HAP-1 (cell line): ENCODE data around the gene PSPN.
A peak's percentile ranks its signal among the peaks of the same experiment; 100 is the strongest.
"Not testable (repeated sequence)": the region's sequence is repeated elsewhere in the genome, so short reads cannot be mapped to it uniquely, and the experiment has no call there.

ENCODE experiments used
- DNase-seq, 2 experiments: peaks; one replicate each; pipeline ENCODE4 v3.0.0-alpha.2; 2016 to 2020; ENCODE audit warnings: low spot score in 2 of 2
- H3K27me3 ChIP-seq: fragments of 250-450 bp; sonication (Bioruptor Pico); 2 replicates; pipeline ENCODE4 v1.5.1; 2020; ENCODE audit warnings: low read depth, mild to moderate bottlenecking, moderate library complexity
- H3K36me3 ChIP-seq: fragments of 250-450 bp; sonication (Bioruptor Pico); replicated peaks from 2 replicates; pipeline ENCODE4 v1.5.1; 2020; ENCODE audit warnings: mild to moderate bottlenecking
- H3K4me1 ChIP-seq: fragments of 250-450 bp; sonication (Bioruptor Pico); 2 replicates; pipeline ENCODE4 v1.5.1; 2020; ENCODE audit warnings: mild to moderate bottlenecking
- H3K4me3 ChIP-seq: fragments of 250-450 bp; sonication (Bioruptor Pico); 2 replicates; pipeline ENCODE4 v1.5.1; 2020; ENCODE audit warnings: mild to moderate bottlenecking, moderate library complexity
- H3K9me3 ChIP-seq: fragments of 250-450 bp; sonication (Bioruptor Pico); 2 replicates; pipeline ENCODE4 v1.5.1; 2020; ENCODE audit warnings: mild to moderate bottlenecking, moderate library complexity
- in situ Hi-C: fragments of 300-500 bp; cut with MboI; formaldehyde crosslinking; loops from 3 replicates; pipeline ENCODE4 v1.14.3; 2020; ENCODE audit warnings: low sequenced_read_pairs, inconsistent platforms, mixed read lengths

Gene PSPN

DNA sequence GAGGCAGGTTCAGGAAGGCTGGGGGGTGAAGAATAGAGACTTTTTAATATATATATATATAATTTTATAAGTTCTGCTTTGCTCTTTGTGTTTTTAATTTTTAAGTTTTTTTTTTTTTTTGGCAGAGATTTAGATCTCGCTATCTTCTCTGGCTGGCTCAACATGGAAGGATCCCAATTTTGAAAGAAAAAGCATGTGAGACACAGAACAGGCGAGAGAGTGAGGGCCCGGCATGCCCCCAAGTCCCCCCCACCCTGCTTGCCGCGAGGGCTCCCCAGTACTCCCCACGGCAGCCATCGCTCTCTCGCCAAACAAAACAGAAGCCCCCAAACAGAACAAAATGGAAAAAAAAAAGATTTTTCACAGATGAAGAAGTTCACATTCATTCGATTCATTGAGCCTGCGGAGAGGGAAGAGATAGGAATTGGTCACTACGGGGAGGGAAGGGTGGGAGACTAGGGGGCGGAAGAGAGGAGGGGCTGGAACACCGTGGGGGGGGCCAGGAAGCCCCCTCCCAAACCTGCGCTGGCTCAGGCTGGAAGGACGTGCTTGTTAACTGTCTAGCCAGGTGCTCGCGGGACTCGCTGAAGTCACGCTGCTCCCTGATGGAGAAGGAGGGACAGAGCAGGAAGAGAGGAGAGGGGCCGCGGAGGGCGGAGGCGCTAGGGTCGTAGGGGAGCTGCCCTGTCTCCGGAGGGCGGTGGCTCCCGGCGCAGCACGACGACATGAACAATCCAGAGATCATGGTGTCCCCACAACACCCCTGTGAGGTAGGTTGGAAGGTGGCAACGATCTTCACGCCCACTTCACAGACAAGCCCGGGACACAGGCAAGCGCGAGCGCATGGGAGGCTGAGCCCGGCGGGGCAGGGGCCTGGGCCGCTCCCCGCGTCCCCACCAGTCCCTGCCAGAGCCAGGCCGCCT lies 38.2 kb upstream of the PSPN start:
- in situ Hi-C loops = no loop called here
- Histone ChIP-seq H3K4me1 (no peaks in the 10 kb centered on the region), H3K4me3 (no peak overlapping the region), H3K36me3 (peaks cover 48% of the 10 kb centered on the region), H3K9me3 (no peaks in the 10 kb centered on the region), H3K27me3 (no peaks in the 10 kb centered on the region)
- no peak for DNase-seq

DNA sequence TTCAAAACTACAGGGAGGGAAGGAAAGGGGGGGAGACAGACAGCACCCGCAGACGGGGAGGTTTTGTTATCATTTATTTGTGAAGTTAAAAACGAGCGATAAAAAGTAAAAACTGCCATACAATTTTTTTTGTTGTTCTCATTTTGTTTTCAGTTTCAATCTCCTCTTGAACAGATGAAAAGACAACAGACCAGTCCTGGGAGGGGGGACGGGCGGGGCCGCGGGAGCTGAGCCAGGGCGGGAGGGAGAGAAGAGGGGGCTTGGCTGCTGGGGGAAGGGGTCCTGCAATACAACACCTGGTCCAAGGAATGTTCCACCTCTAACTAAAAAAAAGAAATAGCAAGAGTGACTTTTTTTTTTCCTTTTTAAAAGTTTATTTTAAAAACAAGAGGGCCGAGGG lies 37.6 kb upstream of the PSPN start:
- H3K36me3 ChIP-seq = peaks cover 41% of the 10 kb centered on the region
- in situ Hi-C loops = no loop called here
- no peaks in the 10 kb centered on the region for H3K4me1 ChIP-seq
- H3K27me3 ChIP-seq = no peaks in the 10 kb centered on the region
- no peaks in the 10 kb centered on the region for H3K9me3 ChIP-seq
- no peak for DNase-seq
- H3K4me3 ChIP-seq = no peak overlapping the region

DNA sequence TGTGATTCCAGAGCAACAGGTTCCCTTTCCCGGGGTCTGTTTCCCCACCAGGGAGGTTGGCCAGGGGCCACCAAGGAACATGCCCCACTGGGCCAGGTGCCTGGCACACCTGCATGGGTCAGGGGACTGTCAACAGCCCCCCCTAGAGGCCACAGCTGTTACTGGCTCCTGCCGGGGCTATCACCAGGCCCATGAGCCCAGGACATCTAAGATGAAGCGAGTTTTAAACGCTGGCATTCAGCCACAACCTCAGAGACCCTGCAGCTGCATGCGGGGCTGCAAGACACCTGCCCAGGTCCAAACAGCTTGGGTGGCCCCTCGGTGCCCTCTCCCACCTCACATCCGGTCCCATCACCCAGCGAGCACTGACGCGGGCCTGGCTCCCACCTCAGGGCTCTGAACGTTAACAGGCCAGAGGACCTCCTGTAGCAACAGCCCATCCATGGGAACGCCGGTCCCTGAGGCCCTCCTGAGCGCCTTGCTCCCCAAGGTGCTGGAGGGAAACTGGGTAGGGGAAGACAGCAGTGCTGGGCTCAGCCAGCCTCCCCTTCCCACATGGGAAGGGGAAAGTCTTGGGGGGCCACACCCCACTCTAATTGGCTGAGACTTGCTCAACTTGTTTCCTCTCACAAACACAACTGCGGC lies 36.8 kb upstream of the PSPN start:
- no peak overlapping the region for H3K4me3 ChIP-seq
- H3K36me3 ChIP-seq = peaks cover 34% of the 10 kb centered on the region
- DNase-seq = peak in 1 of 2 experiments; percentile 70
- no peaks in the 10 kb centered on the region for H3K27me3 ChIP-seq
- no peaks in the 10 kb centered on the region for H3K9me3 ChIP-seq
- in situ Hi-C loops = no loop called here
- H3K4me1 ChIP-seq = no peaks in the 10 kb centered on the region

- DNase-seq = no peak
- no peaks in the 10 kb centered on the region for H3K27me3 ChIP-seq
- H3K36me3 ChIP-seq = peaks cover 29% of the 10 kb centered on the region
- no peaks in the 10 kb centered on the region for H3K9me3 ChIP-seq
- no peak overlapping the region for H3K4me3 ChIP-seq
- in situ Hi-C loops = no loop called here
- H3K4me1 ChIP-seq = no peaks in the 10 kb centered on the region
These were observed 36.3 kb upstream of the PSPN start for GRCh38 chr19:6412061-6412446.

GRCh38 chr19:6409346-6409745 lies 33.6 kb upstream of the PSPN start:
- H3K4me1 ChIP-seq = no peaks in the 10 kb centered on the region
- H3K4me3 ChIP-seq = no peak overlapping the region
- H3K36me3 ChIP-seq = peaks cover 4% of the 10 kb centered on the region
- H3K27me3 ChIP-seq = no peaks in the 10 kb centered on the region
- DNase-seq = no peak
- no peaks in the 10 kb centered on the region for H3K9me3 ChIP-seq
- in situ Hi-C loops = no loop called here

DNA sequence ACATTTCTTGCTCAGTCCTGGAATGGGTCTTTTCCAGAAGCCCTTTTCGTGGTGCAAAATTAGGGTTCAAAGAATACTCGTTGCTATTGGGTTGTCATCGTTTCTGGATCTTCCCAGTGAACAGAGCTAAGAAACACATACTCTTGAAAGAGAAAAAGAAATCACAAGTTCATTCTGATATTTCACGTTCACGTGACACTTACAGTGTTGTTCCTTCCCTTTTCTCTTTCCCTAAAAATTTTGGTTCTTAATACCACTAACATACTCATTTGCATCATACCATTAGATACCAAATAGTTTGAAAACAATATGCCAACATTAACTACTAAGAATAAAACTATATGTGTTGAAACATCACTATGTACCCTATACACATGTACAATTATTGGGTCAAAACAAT lies 30.7 kb upstream of the PSPN start:
- no peaks in the 10 kb centered on the region for H3K9me3 ChIP-seq
- H3K27me3 ChIP-seq = no peaks in the 10 kb centered on the region
- DNase-seq = no peak
- no peaks in the 10 kb centered on the region for H3K36me3 ChIP-seq
- H3K4me3 ChIP-seq = no peak overlapping the region
- H3K4me1 ChIP-seq = no peaks in the 10 kb centered on the region
- in situ Hi-C loops = no loop called here

DNA sequence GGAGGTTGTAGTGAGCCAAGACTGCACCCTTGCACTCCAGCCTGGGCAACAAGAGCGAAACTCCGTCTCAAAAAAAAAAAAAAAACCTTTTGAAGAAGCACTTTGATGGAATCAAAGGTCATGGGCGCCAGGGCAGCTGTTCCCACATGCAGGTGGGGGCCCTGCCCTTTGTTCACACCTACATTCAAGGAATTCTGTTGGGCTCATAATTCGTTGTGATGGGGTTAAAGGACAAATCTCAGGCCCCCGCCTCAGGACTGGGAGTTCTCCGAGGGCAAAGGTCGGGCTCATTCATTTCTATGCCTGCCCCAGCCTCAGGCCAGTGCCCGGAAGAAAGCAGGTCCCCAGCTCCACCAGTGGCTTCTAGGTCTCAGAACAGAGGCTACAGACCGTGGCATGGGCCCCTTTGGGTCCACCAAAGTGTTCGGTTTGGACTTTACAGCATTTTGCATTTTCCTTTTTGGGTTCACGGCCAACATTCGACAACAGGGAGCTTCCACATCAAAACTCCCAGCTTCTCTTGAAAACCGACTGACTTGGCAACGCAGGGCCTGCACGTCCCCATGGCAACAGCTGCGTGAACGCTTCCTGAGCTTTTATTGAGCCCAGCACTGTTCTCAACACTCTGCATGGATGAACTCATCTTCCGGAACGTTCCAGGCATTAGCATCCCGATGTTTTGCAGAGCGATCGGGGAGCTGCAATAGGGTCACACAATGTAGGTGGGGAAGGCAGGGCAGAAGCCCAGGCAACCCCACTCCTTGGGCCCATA lies 27.3 kb upstream of the PSPN start:
- no peaks in the 10 kb centered on the region for H3K4me1 ChIP-seq
- no peak for DNase-seq
- H3K27me3 ChIP-seq = no peaks in the 10 kb centered on the region
- H3K9me3 ChIP-seq = no peaks in the 10 kb centered on the region
- in situ Hi-C loops = no loop called here
- no peak overlapping the region for H3K4me3 ChIP-seq
- no peaks in the 10 kb centered on the region for H3K36me3 ChIP-seq

DNA sequence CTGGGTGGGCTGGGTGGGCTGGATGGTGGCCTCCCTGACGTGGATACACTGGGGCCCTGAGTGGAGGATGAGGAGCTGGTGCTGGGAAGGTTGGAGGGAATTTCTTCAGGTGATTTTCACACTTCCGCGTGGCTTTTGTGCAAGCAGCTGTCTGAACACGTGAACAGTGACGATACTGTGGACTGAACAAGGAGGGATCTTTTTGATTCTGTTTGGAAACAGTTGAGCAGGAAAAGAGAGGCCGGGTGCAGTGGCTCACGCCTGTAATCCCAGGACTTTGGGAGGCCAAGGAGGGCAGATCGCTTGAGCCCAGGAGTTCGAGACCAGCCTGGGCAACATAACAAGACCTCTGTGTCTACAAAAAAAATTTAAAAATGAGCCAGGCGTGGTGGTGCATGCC lies 26.3 kb upstream of the PSPN start:
- in situ Hi-C loops = no loop called here
- H3K36me3 ChIP-seq = no peaks in the 10 kb centered on the region
- no peak for DNase-seq
- H3K27me3 ChIP-seq = no peaks in the 10 kb centered on the region
- no peaks in the 10 kb centered on the region for H3K4me1 ChIP-seq
- no peaks in the 10 kb centered on the region for H3K9me3 ChIP-seq
- H3K4me3 ChIP-seq = no peak overlapping the region

DNA sequence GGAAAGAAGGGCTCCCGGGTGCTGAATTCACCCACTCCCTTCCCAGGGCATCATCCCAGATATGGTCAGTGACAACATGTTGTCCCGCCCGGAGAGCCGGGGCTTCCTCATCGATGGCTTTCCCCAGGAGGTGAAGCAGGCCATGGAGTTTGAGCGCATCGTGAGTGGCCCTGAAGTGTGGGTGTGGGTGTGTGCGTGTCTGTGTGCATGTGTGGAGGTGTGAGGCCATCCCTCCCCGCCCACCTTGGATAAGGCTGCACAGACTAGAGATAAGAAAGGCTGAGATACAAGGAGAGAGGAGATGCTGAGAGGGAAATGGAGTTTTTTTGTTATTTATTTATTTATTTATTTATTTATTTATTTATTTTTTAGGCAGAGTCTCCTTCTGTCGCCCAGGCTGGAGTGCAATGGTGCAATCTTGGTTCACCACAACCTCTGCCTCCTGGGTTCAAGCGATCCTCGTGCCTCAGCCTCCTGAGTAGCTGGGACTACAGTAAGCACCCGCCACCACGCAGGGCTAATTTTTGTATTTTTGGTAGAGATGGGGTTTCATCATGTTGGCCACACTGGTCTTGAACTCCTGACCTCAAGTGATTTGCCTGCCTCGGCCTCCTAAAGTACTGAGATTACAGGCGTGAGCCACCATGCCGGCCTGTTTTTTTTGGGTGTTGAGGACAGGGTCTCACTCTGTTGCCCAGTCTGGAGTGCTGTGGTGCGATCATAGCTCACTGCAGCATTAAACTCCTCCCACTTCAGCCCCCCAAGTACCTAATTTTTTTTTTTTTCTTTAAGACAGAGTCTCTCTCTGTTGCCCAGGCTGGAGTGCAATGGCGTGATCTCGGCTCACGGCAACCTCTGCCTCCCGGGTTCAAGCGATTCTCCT lies 24.6 kb upstream of the PSPN start:
- DNase-seq, H3K9me3 ChIP-seq, H3K4me1 ChIP-seq, H3K4me3 ChIP-seq, H3K27me3 ChIP-seq, in situ Hi-C loops, H3K36me3 ChIP-seq: not testable (repeated sequence)

DNA sequence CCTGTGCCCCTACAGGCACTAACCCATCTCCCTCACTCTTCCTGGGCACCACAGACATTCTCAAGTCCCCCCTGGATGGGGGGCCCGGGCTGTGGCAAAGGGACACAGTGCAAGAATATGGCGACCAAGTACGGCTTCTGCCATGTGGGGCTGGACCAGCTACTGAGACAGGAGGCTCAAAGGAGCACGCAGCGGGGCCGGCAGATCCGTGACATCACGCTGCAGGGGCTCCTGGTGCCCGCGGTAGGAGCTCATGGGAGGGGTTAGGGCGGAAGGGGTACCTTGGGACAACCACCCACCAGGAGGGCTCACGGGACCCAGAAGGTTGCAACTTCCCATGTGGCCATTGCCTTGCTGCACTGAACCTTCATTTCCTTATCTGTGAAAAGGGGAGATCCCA lies 20.6 kb upstream of the PSPN start:
- DNase-seq = no peak
- H3K4me3 ChIP-seq = no peak overlapping the region
- no peaks in the 10 kb centered on the region for H3K9me3 ChIP-seq
- no peaks in the 10 kb centered on the region for H3K27me3 ChIP-seq
- 0 out of 2 replicates have a peak, but pooled peaks cover 3% of the 10 kb centered on the region for H3K36me3 ChIP-seq
- in situ Hi-C loops = no loop called here
- H3K4me1 ChIP-seq = peaks cover 10% of the 10 kb centered on the region

DNA sequence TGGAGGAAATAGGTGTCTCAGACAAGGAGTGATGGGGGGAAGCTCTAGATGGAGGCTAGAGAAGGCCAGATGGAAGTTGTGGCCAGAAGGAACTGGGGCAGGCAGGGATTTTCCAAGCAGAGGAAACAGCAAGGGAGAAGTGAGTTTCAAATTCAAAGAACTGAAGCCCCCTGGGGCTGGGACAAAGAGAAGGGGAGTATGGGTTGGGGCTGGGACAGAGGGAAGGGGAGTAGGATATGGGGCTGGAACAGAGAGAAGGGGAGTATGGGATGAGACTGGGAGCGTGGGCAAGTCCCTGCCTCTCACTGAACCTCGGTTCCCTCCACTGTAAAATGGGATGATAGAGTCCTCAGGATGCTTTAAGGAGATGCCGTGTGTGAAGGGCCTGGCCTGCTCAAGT lies 19.1 kb upstream of the PSPN start:
- Histone ChIP-seq H3K4me1 (peaks cover 10% of the 10 kb centered on the region), H3K4me3 (no peak overlapping the region), H3K27me3 (no peaks in the 10 kb centered on the region), H3K36me3 (peaks cover 12% of the 10 kb centered on the region), H3K9me3 (no peaks in the 10 kb centered on the region)
- in situ Hi-C loops = no loop called here
- no peak for DNase-seq

- no peaks in the 10 kb centered on the region for H3K9me3 ChIP-seq
- H3K4me1 ChIP-seq = peaks cover 10% of the 10 kb centered on the region
- peak overlapping the region; percentile 91 for H3K4me3 ChIP-seq
- DNase-seq = no peak
- H3K36me3 ChIP-seq = peaks cover 20% of the 10 kb centered on the region
- H3K27me3 ChIP-seq = no peaks in the 10 kb centered on the region
- in situ Hi-C loops = no loop called here
These were observed 18.3 kb upstream of the PSPN start for GRCh38 chr19:6393983-6394412.
